ENCODE data around the gene TSPAN3. TPM values are rescaled to one million over a fixed set of nuclear protein-coding genes. Genes with fewer than 3 reads are reported as not detected.

Gene TSPAN3
- total RNA-seq, 3 donors from 2014 or later (not counting 1 experiment from before 2014, with no cell fraction given): 18.7 to 37.4 (median 29.9) TPM

DNA sequence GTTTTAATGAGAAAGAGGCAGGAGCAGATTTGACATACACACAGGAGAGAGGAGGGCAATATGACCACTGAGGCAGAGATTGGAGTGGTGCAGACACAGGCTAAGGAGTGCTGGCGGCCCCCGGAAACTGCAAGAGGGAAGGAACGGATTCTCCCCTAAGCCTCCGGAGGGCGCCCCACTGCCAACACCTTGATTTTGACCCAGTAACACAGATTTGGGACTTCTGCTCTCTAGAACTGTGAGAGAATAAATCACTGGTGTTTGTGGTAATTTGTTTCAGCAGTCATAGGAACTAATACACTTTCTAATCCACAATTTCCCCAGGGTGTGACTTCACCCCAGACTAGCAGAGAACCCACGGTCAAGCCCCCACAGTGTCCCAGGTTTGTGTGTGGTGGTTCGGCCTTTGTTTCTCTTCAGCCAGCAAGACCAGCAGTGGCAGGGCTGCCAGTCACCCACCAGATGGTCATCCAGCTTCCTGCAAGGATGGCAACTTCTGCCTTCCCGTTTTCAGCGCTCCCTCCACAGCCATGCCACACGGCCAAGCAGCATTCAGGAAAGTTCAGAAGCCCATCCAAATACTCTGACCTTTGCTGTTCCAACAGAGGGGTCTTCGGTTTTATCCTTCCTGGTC lies 23.6 kb upstream of the TSPAN3 start:
- Histone ChIP-seq H3K36me3 (ENCODE audit: control insufficient read depth, insufficient read depth, low read length) (no peaks in the 10 kb centered on the region), H3K9me3 (ENCODE audit: control insufficient read depth, insufficient read depth, low read length) (no peaks in the 10 kb centered on the region), H3K27me3 (ENCODE audit: control insufficient read depth, insufficient read depth, low read length) (no peaks in the 10 kb centered on the region), H3K4me3 (ENCODE audit: low read length) (no peak overlapping the region), H3K4me1 (ENCODE audit: control insufficient read depth, insufficient read depth, low read length) (no peaks in the 10 kb centered on the region), H3K27ac (ENCODE audit: low read length) (no peak overlapping the region)
- intact Hi-C loops (cut with micrococcal nuclease): no loop called here
- ATAC-seq (no peak), DNase-seq (no peak)
- TF ChIP-seq, protein P1, sequence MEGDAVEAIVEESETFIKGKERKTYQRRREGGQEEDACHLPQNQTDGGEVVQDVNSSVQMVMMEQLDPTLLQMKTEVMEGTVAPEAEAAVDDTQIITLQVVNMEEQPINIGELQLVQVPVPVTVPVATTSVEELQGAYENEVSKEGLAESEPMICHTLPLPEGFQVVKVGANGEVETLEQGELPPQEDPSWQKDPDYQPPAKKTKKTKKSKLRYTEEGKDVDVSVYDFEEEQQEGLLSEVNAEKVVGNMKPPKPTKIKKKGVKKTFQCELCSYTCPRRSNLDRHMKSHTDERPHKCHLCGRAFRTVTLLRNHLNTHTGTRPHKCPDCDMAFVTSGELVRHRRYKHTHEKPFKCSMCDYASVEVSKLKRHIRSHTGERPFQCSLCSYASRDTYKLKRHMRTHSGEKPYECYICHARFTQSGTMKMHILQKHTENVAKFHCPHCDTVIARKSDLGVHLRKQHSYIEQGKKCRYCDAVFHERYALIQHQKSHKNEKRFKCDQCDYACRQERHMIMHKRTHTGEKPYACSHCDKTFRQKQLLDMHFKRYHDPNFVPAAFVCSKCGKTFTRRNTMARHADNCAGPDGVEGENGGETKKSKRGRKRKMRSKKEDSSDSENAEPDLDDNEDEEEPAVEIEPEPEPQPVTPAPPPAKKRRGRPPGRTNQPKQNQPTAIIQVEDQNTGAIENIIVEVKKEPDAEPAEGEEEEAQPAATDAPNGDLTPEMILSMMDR (IDR thresholded peaks at IDR 0.05): no peak
- H3K36me3 Mint-ChIP-seq: no peaks in the 10 kb centered on the region
- no peak overlapping the region for H3K4me3 Mint-ChIP-seq
- no peaks in the 10 kb centered on the region for H3K27me3 Mint-ChIP-seq (ENCODE audit: low read depth in 2 of 2)
- H3K4me1 Mint-ChIP-seq: no peaks in the 10 kb centered on the region
- WGBS (ENCODE audit: insufficient coverage): 84% methylated on average over 10 of the region's 11 CpGs
- H3K27ac Mint-ChIP-seq: no peak overlapping the region
- no peaks in the 10 kb centered on the region for H3K9me3 Mint-ChIP-seq

DNA sequence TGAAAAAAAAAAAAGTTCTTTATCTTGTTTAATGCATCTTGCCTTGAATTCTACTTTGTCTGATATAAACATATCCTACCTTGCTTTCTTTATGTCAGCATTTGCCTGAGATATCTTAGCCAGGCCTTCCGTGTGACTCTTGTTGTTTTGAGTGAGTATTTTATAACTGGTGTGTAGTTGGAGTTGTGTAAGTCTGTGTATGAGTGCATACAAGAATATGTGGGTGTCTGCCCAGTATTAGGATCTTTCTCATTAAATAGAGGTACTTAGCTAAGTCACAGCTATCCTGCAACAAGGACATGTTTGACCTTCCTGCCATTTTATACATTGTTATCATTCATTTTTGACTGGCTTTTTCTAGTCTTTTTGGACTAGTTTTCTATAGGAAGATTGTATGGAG lies 22.5 kb upstream of the TSPAN3 start:
- Mint-ChIP-seq H3K36me3 (no peaks in the 10 kb centered on the region), H3K4me3 (no peak overlapping the region), H3K27me3 (ENCODE audit: low read depth in 2 of 2) (no peaks in the 10 kb centered on the region), H3K9me3 (no peaks in the 10 kb centered on the region), H3K4me1 (no peaks in the 10 kb centered on the region), H3K27ac (no peak overlapping the region)
- Histone ChIP-seq H3K4me1 (ENCODE audit: control insufficient read depth, insufficient read depth, low read length) (no peaks in the 10 kb centered on the region), H3K27me3 (ENCODE audit: control insufficient read depth, insufficient read depth, low read length) (no peaks in the 10 kb centered on the region), H3K4me3 (ENCODE audit: low read length) (no peak overlapping the region), H3K27ac (ENCODE audit: low read length) (no peak overlapping the region), H3K36me3 (ENCODE audit: control insufficient read depth, insufficient read depth, low read length) (no peaks in the 10 kb centered on the region), H3K9me3 (ENCODE audit: control insufficient read depth, insufficient read depth, low read length) (no peaks in the 10 kb centered on the region)
- intact Hi-C loops (cut with micrococcal nuclease): no loop called here
- ATAC-seq (no peak), DNase-seq (no peak)
- TF ChIP-seq, protein P1 (IDR thresholded peaks at IDR 0.05): no peak
- 89% methylated on average over 1 of the region's 1 CpG for WGBS (ENCODE audit: insufficient coverage)

DNA sequence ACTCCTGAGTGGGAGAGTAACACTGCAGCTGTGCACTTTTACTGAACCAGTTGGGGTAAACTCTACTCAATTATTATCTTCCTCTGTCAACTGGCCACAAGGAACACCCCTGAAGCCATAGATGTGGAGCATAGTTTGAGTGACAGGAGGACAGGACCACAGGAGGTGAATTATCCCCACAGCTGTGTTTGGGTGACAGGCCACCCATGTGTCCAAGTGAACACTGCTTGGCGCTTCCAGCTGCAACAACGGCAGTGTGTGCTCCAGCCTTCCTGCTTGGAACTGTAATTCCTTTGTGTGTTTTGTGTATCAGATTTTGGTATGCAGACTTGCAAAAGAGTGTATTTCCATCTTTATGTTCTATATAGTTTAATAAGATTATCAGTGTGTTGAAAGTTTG lies 20.2 kb upstream of the TSPAN3 start:
- Mint-ChIP-seq H3K9me3 (no peaks in the 10 kb centered on the region), H3K27ac (no peak overlapping the region), H3K4me3 (no peak overlapping the region), H3K36me3 (no peaks in the 10 kb centered on the region), H3K4me1 (no peaks in the 10 kb centered on the region), H3K27me3 (ENCODE audit: low read depth in 2 of 2) (no peaks in the 10 kb centered on the region)
- Histone ChIP-seq H3K4me3 (ENCODE audit: low read length) (no peak overlapping the region), H3K27ac (ENCODE audit: low read length) (no peak overlapping the region), H3K27me3 (ENCODE audit: control insufficient read depth, insufficient read depth, low read length) (no peaks in the 10 kb centered on the region), H3K36me3 (ENCODE audit: control insufficient read depth, insufficient read depth, low read length) (no peaks in the 10 kb centered on the region), H3K9me3 (ENCODE audit: control insufficient read depth, insufficient read depth, low read length) (no peaks in the 10 kb centered on the region), H3K4me1 (ENCODE audit: control insufficient read depth, insufficient read depth, low read length) (no peaks in the 10 kb centered on the region)
- ATAC-seq: no peak
- TF ChIP-seq, protein P1 (IDR thresholded peaks at IDR 0.05): no peak
- no peak for DNase-seq
- WGBS (ENCODE audit: insufficient coverage): 86% methylated on average over 2 of the region's 2 CpGs
- intact Hi-C loops (cut with micrococcal nuclease): no loop called here

DNA sequence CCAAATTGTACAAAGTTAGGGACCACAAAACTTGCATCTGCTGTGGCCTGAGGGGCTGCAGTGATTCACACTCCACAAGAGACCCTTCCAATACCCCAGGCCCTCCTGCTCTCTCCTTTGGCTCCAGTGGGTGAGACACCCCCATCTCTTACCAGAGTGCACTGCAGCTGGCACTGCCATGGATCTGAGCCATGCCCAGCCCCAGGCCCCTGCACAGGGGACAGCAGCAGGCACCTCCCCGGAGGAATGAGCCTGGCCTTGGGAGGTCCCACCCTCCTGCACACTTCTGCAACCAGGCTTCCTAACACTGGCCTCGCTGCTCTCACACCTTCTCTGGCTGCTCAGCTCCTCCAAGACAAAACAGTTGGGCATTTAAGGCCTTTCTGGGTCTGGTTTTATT lies 16.3 kb upstream of the TSPAN3 start:
- ATAC-seq: no peak
- no peaks in the 10 kb centered on the region for H3K36me3 Mint-ChIP-seq
- H3K9me3 ChIP-seq (ENCODE audit: control insufficient read depth, insufficient read depth, low read length): no peaks in the 10 kb centered on the region
- peaks cover 22% of the 10 kb centered on the region for H3K4me1 ChIP-seq (ENCODE audit: control insufficient read depth, insufficient read depth, low read length)
- no peaks in the 10 kb centered on the region for H3K36me3 ChIP-seq (ENCODE audit: control insufficient read depth, insufficient read depth, low read length)
- intact Hi-C loops (cut with micrococcal nuclease): no loop called here
- no peak overlapping the region for H3K27ac ChIP-seq (ENCODE audit: low read length)
- DNase-seq: no peak
- H3K27me3 Mint-ChIP-seq (ENCODE audit: low read depth in 2 of 2): no peaks in the 10 kb centered on the region
- H3K27me3 ChIP-seq (ENCODE audit: control insufficient read depth, insufficient read depth, low read length): no peaks in the 10 kb centered on the region
- peaks cover 16 to 17% of the 10 kb centered on the region in 2 donors for H3K4me1 Mint-ChIP-seq
- H3K9me3 Mint-ChIP-seq: no peaks in the 10 kb centered on the region
- H3K4me3 Mint-ChIP-seq: no peak overlapping the region
- TF ChIP-seq, protein P1 (IDR thresholded peaks at IDR 0.05): no peak
- WGBS (ENCODE audit: insufficient coverage): 94% methylated on average over 2 of the region's 2 CpGs
- no peak overlapping the region for H3K4me3 ChIP-seq (ENCODE audit: low read length)
- H3K27ac Mint-ChIP-seq: peak overlapping the region in 1 of 2 donors; percentile 18

Measured in natural killer cell (primary cell).